ENCODE data around the gene MCF2L.

GRCh38 chr13:112992931-112993680 is 24.1 kb downstream of the MCF2L start:
- TF ChIP-seq CTCF (IDR thresholded peaks at IDR 0.05) (no peak), POLR2A (IDR thresholded peaks at IDR 0.05) (no peak), POLR2AphosphoS5 (IDR thresholded peaks at IDR 0.05) (no peak)
